Stimulated activated CD4-positive, alpha-beta T cell treated with anti-CD3 and anti-CD28 coated beads, Interleukin-2, amount 100 ng/mL, for 24 hours (primary cell): ENCODE measurements around the gene FRRS1L.

Source experiments
- DNase-seq, 2 donors: peaks; one replicate each; pipeline ENCODE4 v3.0.0-alpha.2; 2020

Gene FRRS1L

GRCh38 chr9:109172935-109173334 lies 5.9 kb upstream of the FRRS1L start:
- DNase-seq = no peak

- no peak for DNase-seq
Observed at GRCh38 chr9:109171926-109172325, 4.9 kb upstream of the FRRS1L start.

- DNase-seq = no peak
Observed at GRCh38 chr9:109168170-109168569, 1.1 kb upstream of the FRRS1L start.

- no peak for DNase-seq
Observed at GRCh38 chr9:109167716-109168115, 667 bp upstream of the FRRS1L start.

- DNase-seq = no peak
Observed at GRCh38 chr9:109166171-109166770, 778 bp downstream of the FRRS1L start.

GRCh38 chr9:109164042-109164441 lies 3.0 kb downstream of the FRRS1L start:
- no peak for DNase-seq

GRCh38 chr9:109163194-109163593 lies 3.9 kb downstream of the FRRS1L start:
- DNase-seq = no peak

GRCh38 chr9:109162677-109163076 lies 4.4 kb downstream of the FRRS1L start:
- no peak for DNase-seq

GRCh38 chr9:109161471-109161870 lies 5.6 kb downstream of the FRRS1L start:
- DNase-seq = no peak

- no peak for DNase-seq
Observed at GRCh38 chr9:109159583-109159982, 7.5 kb downstream of the FRRS1L start.

- DNase-seq = no peak
Observed at GRCh38 chr9:109158651-109159050, 8.4 kb downstream of the FRRS1L start.

GRCh38 chr9:109156708-109157107 lies 10.3 kb downstream of the FRRS1L start:
- DNase-seq = no peak

GRCh38 chr9:109150925-109151545 lies 16.0 kb downstream of the FRRS1L start:
- DNase-seq = no peak

- no peak for DNase-seq
Observed at GRCh38 chr9:109149722-109150121, 17.3 kb downstream of the FRRS1L start.

- no peak for DNase-seq
Observed at GRCh38 chr9:109149089-109149488, 18.0 kb downstream of the FRRS1L start.

GRCh38 chr9:109145051-109145450 lies 22.0 kb downstream of the FRRS1L start:
- DNase-seq = no peak

GRCh38 chr9:109143881-109144562 lies 23.0 kb downstream of the FRRS1L start:
- DNase-seq = no peak

- DNase-seq = no peak
Observed at GRCh38 chr9:109141375-109141774, 25.7 kb downstream of the FRRS1L start.

GRCh38 chr9:109139851-109140250 lies 27.2 kb downstream of the FRRS1L start:
- no peak for DNase-seq

- no peak for DNase-seq
Observed at GRCh38 chr9:109138421-109138820, 28.6 kb downstream of the FRRS1L start.

GRCh38 chr9:109134167-109134578 lies 32.9 kb downstream of the FRRS1L start:
- DNase-seq = no peak

GRCh38 chr9:109133533-109133932 lies 33.5 kb downstream of the FRRS1L start:
- DNase-seq = no peak

GRCh38 chr9:109132567-109133021 lies 34.5 kb downstream of the FRRS1L start:
- no peak for DNase-seq

- no peak for DNase-seq
Observed at GRCh38 chr9:109129470-109130197, 37.4 kb downstream of the FRRS1L start.
